Right lobe of liver (tissue), 4 donors: ENCODE data around the gene ATG2A.

Experiments
- POLR2A ChIP-seq: fragments of 450-650 bp; IDR thresholded peaks from one replicate; pipeline ENCODE4 v1.6.1; 2017; ENCODE audit warnings: antibody characterized with exemption, mild to moderate bottlenecking
- TF ChIP-seq, protein P1 (sequence below), 4 donors: fragments of 200-600 bp in 3 of 4; fragments of 450-650 bp in 1 of 4; IDR thresholded peaks; one replicate each; pipeline versions ENCODE4 v1.5.1 to v1.8.0; 2016 to 2022; ENCODE audit warnings: antibody characterized with exemption in 4 of 4, mild to moderate bottlenecking in 2 of 4
- donor health status: DM: no; HTN: no; CAD: no.
- donor health status: DM: no; HTN: no; CAD: no.
- donor health status: DM: no; HTN: yes; CAD: no.

DNA sequence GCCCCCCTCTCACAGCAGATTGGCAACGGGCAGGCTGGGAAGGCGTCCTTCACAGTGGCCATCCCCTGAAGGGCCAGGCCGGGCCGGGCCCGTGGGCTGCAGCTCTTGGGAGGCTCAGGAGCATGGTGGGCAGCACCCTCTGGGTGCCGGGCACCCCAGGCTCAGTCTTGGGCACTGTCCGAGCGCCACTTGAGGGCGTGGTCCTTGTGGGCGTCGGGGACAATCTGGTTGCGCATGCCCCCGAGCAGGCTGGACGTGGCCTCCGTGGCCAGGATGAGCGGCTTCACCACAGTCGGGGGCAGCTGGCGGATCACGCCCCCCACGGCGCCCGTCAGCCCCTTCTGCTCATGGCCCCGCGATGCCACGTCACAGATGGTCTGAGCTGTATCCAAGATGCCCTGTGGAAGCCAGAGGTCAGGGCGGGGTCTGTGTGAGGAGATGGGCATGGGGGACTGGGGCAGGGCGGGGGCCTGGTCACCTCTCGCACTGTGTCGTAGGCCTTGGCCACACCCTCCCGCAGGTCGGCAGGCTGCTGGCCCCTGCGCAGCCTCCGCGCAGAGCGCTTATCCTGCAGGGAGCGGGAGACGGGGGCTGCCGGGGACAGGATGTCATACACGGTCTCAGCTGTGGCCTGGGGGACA is 22.1 kb downstream of the ATG2A start:
- TF ChIP-seq, protein P1, sequence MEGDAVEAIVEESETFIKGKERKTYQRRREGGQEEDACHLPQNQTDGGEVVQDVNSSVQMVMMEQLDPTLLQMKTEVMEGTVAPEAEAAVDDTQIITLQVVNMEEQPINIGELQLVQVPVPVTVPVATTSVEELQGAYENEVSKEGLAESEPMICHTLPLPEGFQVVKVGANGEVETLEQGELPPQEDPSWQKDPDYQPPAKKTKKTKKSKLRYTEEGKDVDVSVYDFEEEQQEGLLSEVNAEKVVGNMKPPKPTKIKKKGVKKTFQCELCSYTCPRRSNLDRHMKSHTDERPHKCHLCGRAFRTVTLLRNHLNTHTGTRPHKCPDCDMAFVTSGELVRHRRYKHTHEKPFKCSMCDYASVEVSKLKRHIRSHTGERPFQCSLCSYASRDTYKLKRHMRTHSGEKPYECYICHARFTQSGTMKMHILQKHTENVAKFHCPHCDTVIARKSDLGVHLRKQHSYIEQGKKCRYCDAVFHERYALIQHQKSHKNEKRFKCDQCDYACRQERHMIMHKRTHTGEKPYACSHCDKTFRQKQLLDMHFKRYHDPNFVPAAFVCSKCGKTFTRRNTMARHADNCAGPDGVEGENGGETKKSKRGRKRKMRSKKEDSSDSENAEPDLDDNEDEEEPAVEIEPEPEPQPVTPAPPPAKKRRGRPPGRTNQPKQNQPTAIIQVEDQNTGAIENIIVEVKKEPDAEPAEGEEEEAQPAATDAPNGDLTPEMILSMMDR (IDR thresholded peaks at IDR 0.05): no peak
- no peak for TF ChIP-seq POLR2A
